ENCODE data around the gene HSPB6.
"Not testable (repeated sequence)": the region's sequence is repeated elsewhere in the genome, so short reads cannot be mapped to it uniquely, and the experiment has no call there.

The HSPB6 gene

DNA sequence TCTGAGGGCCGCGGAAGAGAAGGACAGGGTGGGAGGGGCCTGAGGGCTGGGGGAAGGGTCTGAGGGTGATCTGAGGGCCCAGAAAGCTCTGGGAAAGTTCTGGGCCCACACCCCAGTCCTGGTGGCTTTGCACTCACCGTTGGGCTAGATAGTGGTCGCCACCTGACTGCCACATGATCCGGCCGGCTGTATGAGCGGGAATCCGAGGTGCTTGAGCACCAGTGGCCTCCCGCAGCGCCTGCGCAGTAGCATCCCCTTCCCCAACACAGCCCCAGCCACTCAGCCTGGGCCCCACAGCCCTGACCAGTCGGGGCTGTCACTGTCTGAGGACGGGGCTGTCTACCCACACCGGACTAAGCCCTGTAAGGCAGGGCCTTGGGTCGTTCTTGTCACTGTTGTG is 40.8 kb upstream of the HSPB6 start:
- Histone ChIP-seq H3K4me3 (ENCODE audit: low read depth, low read length) (no peak overlapping the region), H3K9ac (no peak overlapping the region), H3K4me1 (no peaks in the 10 kb centered on the region), H3K9me3 (ENCODE audit: control insufficient read depth, low read length) (no peaks in the 10 kb centered on the region), H3K27ac (no peak overlapping the region), H3K4me2 (ENCODE audit: low read length) (no peak overlapping the region), H2AFZ (peak overlapping the region; percentile 53), H3K79me2 (no peaks in the 10 kb centered on the region), H3K27me3 (ENCODE audit: control insufficient read depth, insufficient read depth, low read length) (no peaks in the 10 kb centered on the region), H3K36me3 (ENCODE audit: control insufficient read depth, insufficient read depth, low read length) (no peaks in the 10 kb centered on the region)
- TF ChIP-seq, protein P1, sequence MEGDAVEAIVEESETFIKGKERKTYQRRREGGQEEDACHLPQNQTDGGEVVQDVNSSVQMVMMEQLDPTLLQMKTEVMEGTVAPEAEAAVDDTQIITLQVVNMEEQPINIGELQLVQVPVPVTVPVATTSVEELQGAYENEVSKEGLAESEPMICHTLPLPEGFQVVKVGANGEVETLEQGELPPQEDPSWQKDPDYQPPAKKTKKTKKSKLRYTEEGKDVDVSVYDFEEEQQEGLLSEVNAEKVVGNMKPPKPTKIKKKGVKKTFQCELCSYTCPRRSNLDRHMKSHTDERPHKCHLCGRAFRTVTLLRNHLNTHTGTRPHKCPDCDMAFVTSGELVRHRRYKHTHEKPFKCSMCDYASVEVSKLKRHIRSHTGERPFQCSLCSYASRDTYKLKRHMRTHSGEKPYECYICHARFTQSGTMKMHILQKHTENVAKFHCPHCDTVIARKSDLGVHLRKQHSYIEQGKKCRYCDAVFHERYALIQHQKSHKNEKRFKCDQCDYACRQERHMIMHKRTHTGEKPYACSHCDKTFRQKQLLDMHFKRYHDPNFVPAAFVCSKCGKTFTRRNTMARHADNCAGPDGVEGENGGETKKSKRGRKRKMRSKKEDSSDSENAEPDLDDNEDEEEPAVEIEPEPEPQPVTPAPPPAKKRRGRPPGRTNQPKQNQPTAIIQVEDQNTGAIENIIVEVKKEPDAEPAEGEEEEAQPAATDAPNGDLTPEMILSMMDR (IDR thresholded peaks at IDR 0.05) = no peak

DNA sequence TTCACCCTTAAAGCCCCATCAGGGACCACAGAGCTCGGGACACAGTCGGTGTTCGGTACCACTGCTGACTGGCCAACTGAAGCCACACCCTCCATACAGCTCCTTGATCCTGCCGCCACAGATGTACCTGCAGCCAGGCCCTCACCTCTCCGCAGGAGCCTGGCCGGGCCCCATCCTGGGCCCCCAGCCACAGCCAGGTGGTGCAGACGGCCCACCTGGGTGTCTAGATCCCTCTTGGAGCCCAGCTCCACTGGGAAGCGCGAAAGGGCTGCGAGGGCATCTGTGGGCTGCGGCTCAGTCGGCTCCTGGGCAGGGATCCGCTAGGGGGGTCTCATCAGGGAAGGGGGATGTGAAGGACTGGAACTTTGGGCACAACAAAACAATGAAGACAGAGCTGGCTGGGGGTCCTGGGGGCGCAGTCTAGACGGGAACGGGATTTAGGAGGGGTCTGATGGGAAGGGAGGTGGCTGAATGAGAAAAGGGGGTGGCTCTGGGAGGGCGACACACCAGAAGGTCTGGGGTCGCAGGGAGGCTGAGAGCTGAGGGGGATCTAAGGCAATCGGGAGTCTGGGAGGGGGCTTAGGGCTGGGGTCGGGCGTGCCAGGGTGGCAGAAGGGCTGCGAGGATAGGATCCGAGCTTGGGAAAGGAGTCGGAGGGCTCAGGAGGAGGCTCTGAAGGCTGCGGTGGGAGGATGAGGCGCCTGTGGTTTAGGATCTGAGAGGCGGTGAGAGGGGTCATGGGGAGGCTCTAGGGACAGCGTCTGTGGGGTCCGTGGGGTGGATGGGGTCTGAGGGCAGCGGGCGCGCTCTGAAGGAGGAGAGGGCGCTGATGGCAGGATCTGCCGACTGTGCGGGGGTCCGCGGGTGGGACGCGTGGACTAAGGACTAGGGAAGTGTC is 40.1 kb upstream of the HSPB6 start:
- Histone ChIP-seq H3K4me3 (ENCODE audit: low read depth, low read length) (no peak overlapping the region), H3K27me3 (ENCODE audit: control insufficient read depth, insufficient read depth, low read length) (no peaks in the 10 kb centered on the region)

DNA sequence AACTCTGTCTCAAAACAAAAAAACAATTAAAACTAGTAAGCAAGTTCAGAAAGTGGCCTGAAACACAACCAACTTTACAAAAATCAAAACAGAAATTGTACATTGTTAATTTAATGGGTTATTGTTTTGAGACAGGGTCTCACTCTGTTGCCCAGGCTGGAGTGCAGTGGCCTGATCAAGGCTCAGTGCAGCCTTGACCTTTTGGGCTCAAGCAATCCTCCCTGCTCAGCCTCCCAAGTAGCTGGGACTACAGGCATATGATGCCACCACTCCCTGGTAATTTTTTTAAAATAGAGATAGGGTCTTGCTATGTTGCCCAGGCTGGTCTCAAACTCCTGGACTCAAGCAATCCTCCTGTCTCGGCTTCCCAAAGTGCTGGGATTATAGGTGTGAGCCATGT is 38.7 kb upstream of the HSPB6 start:
- not testable (repeated sequence) for H3K4me3 ChIP-seq (ENCODE audit: low read depth, low read length); H2AFZ ChIP-seq; H3K27ac ChIP-seq; H3K9ac ChIP-seq; H3K4me1 ChIP-seq; H3K27me3 ChIP-seq (ENCODE audit: control insufficient read depth, insufficient read depth, low read length); H3K79me2 ChIP-seq; H3K4me2 ChIP-seq (ENCODE audit: low read length); H3K36me3 ChIP-seq (ENCODE audit: control insufficient read depth, insufficient read depth, low read length); H3K9me3 ChIP-seq (ENCODE audit: control insufficient read depth, low read length)

More for the DNA sequence above, 40.1 kb upstream of the HSPB6 start:
- Histone ChIP-seq H2AFZ (no peak overlapping the region), H3K4me2 (ENCODE audit: low read length) (no peak overlapping the region), H3K36me3 (ENCODE audit: control insufficient read depth, insufficient read depth, low read length) (no peaks in the 10 kb centered on the region), H3K9ac (no peak overlapping the region), H3K9me3 (ENCODE audit: control insufficient read depth, low read length) (no peaks in the 10 kb centered on the region), H3K27ac (no peak overlapping the region), H3K79me2 (no peaks in the 10 kb centered on the region), H3K4me1 (no peaks in the 10 kb centered on the region)
- TF ChIP-seq, protein P1 (IDR thresholded peaks at IDR 0.05) = no peak

DNA sequence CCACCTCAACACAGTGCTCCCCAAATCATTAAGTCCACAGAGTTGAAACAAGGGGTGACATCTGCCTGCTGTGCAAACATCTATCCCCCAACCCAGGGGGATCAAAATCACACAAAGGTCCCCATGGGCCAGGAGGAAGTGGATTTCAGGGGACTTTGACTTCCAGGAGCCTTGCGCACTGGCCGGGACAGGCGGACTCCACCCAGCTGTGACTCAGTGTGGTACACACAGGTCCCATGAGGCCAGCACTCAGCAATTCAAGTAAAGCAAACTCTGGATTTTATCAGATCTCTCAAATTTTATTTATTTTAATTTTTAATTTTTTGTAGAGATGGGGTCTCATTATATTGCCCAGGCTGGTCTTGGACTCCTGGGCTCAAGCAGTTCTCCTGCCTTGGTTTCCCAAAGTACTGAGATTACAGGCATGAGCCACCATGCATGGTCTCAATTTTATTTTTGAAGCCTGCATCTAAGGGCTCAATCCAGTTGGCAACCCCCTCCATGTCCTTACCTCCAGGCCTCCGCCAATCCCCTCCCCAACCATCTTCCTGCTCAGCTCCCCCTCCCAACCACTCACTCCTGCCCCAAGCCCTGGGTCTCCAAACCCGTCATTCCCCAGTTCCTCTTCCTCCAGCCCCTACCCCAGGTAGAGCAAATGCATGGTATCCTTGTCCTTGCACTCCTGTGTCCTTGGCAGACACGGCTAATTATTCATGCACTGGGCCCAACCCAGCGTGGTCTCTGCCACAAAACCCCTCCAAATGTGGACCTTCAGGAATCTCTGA is 36.7 kb upstream of the HSPB6 start:
- Histone ChIP-seq H3K27ac (no peak overlapping the region), H3K27me3 (ENCODE audit: control insufficient read depth, insufficient read depth, low read length) (no peaks in the 10 kb centered on the region), H3K79me2 (no peaks in the 10 kb centered on the region), H3K9ac (no peak overlapping the region), H3K36me3 (ENCODE audit: control insufficient read depth, insufficient read depth, low read length) (no peaks in the 10 kb centered on the region), H3K4me3 (ENCODE audit: low read depth, low read length) (no peak overlapping the region), H3K4me2 (ENCODE audit: low read length) (no peak overlapping the region), H3K4me1 (no peaks in the 10 kb centered on the region), H3K9me3 (ENCODE audit: control insufficient read depth, low read length) (no peaks in the 10 kb centered on the region), H2AFZ (no peak overlapping the region)
- TF ChIP-seq, protein P1 (IDR thresholded peaks at IDR 0.05) = no peak

DNA sequence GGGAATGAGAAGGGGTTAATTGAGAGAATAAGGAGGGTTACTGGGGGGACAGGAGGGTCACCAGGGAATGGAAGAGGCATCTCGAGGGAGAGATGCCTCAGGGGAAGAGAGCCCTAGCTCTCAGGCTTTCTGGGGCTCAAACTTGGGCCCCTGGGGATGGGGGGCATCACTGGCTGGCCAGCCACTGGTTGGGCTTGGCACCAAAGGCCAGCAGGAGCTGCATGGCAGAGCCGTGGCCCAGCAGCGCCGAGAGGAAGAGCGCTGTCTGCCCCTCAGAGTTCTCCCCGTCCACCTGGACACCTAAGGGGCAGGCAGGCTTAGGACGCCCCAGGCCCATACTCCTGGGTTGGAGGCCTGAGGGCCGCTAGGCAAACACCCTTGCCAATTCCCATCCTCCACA is 36.1 kb upstream of the HSPB6 start:
- no peaks in the 10 kb centered on the region for H3K4me1 ChIP-seq
- H3K27ac ChIP-seq = no peak overlapping the region
- no peak overlapping the region for H2AFZ ChIP-seq
- no peaks in the 10 kb centered on the region for H3K9me3 ChIP-seq (ENCODE audit: control insufficient read depth, low read length)
- no peak overlapping the region for H3K9ac ChIP-seq
- no peaks in the 10 kb centered on the region for H3K36me3 ChIP-seq (ENCODE audit: control insufficient read depth, insufficient read depth, low read length)
- TF ChIP-seq, protein P1 (IDR thresholded peaks at IDR 0.05) = no peak
- H3K4me3 ChIP-seq (ENCODE audit: low read depth, low read length) = no peak overlapping the region
- H3K79me2 ChIP-seq = no peaks in the 10 kb centered on the region
- no peak overlapping the region for H3K4me2 ChIP-seq (ENCODE audit: low read length)
- H3K27me3 ChIP-seq (ENCODE audit: control insufficient read depth, insufficient read depth, low read length) = no peaks in the 10 kb centered on the region

All from parathyroid adenoma (tissue), 2 donors.